SK-N-SH (cell line): ENCODE measurements around the gene HSD17B4.

ENCODE experiments used
- EP300 ChIP-seq, 2 experiments: IDR thresholded peaks; 2 replicates each; pipeline versions ENCODE4 v1.4.0 to v1.6.1; 2012; ENCODE audit warnings: borderline replicate concordance in 1 of 2, low read depth in 1 of 2, low read length in 1 of 2
- EZH2phosphoT487 ChIP-seq: fragments of 200-600 bp; sonication (generic); IDR thresholded peaks from 2 replicates; pipeline ENCODE4 v1.6.1; 2017; ENCODE audit warnings: low read depth, mixed run types, mild to moderate bottlenecking, antibody characterized with exemption, moderate library complexity, borderline replicate concordance
- MEF2A ChIP-seq: IDR thresholded peaks from 2 replicates; pipeline ENCODE4 v1.4.0; 2012; ENCODE audit warnings: low read depth, borderline replicate concordance
- MXI1 ChIP-seq: IDR thresholded peaks from 2 replicates; pipeline ENCODE4 v1.6.1; 2012; ENCODE audit warnings: mild to moderate bottlenecking, low read depth, low read length, improper control_type of control experiment
- POLR2AphosphoS5 ChIP-seq: IDR thresholded peaks from 2 replicates; pipeline ENCODE4 v1.6.1; 2012; ENCODE audit warnings: low read depth, low read length
- RAD21 ChIP-seq: IDR thresholded peaks from 2 replicates; pipeline ENCODE4 v1.6.1; 2012; ENCODE audit warnings: mild to moderate bottlenecking, low read length
- RCOR1 ChIP-seq: fragments of 150-350 bp; IDR thresholded peaks from 2 replicates; pipeline ENCODE4 v1.6.1; 2017; ENCODE audit warnings: antibody characterized with exemption, low read length
- SMC3 ChIP-seq: IDR thresholded peaks from 2 replicates; pipeline ENCODE4 v1.6.1; 2012; ENCODE audit warnings: low read depth, low read length, improper control_type of control experiment
- TCF12 ChIP-seq: IDR thresholded peaks from 2 replicates; pipeline ENCODE4 v1.4.0; 2012
- TF ChIP-seq, protein P1 (sequence below): fragments of 200-600 bp; sonication (generic); IDR thresholded peaks from 2 replicates; pipeline ENCODE4 v1.6.1; 2017; ENCODE audit warnings: antibody characterized with exemption, mild to moderate bottlenecking, moderate library complexity

- TF ChIP-seq, protein P1, sequence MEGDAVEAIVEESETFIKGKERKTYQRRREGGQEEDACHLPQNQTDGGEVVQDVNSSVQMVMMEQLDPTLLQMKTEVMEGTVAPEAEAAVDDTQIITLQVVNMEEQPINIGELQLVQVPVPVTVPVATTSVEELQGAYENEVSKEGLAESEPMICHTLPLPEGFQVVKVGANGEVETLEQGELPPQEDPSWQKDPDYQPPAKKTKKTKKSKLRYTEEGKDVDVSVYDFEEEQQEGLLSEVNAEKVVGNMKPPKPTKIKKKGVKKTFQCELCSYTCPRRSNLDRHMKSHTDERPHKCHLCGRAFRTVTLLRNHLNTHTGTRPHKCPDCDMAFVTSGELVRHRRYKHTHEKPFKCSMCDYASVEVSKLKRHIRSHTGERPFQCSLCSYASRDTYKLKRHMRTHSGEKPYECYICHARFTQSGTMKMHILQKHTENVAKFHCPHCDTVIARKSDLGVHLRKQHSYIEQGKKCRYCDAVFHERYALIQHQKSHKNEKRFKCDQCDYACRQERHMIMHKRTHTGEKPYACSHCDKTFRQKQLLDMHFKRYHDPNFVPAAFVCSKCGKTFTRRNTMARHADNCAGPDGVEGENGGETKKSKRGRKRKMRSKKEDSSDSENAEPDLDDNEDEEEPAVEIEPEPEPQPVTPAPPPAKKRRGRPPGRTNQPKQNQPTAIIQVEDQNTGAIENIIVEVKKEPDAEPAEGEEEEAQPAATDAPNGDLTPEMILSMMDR, result no peak
- TF ChIP-seq RCOR1 (no peak), MXI1 (no peak), TCF12 (no peak), POLR2AphosphoS5 (no peak), EP300 (IDR thresholded peaks at IDR 0.05; ENCODE audit: borderline replicate concordance in 1 of 2, low read depth in 1 of 2, low read length in 1 of 2) (no peak), SMC3 (no peak), RAD21 (no peak), EZH2phosphoT487 (no peak), MEF2A (no peak)
These were observed 80.3 kb downstream of the HSD17B4 start for GRCh38 chr5:119532637-119533036.
